Stimulated activated naive CD4-positive, alpha-beta T cell treated with Interleukin-2 at 50 U/mL for 16 hours (primary cell): ENCODE measurements around the gene SNRPD1.
"Not testable (repeated sequence)": the region's sequence is repeated elsewhere in the genome, so short reads cannot be mapped to it uniquely, and the experiment has no call there.

ENCODE experiments used
- DNase-seq: peaks from one replicate; lab custom pipeline; 2025; lab: John Stamatoyannopoulos, UW

Gene SNRPD1

GRCh38 chr18:21612125-21613039 is at the start of gene SNRPD1:
Gene SNRPD1 (plus strand): TSS chr18:21612314. CDS start chr18:21612430, 116 bp downstream.
- peak; percentile 84 for DNase-seq

- no peak for DNase-seq
These were observed 40.3 kb upstream of the SNRPD1 start for GRCh38 chr18:21571772-21572171.

DNA sequence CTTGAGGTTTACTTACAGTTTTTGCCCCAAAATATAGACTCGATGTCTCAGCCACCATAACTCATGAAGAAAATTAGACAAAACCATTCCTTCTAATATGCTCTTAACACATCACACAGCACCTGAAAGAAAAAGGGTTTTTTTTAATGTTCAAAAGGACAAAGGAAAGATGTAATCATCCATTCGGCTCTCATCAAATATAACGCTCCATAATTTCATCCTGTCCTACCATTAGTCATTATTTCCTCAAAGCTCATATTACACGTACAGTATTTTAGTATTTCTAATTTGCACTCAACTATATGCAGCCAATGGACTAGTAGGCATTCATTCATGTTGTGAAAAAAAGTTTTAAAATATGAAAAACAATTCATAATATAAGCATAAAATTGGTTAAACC is 36.5 kb upstream of the SNRPD1 start:
- DNase-seq, result no peak

DNA sequence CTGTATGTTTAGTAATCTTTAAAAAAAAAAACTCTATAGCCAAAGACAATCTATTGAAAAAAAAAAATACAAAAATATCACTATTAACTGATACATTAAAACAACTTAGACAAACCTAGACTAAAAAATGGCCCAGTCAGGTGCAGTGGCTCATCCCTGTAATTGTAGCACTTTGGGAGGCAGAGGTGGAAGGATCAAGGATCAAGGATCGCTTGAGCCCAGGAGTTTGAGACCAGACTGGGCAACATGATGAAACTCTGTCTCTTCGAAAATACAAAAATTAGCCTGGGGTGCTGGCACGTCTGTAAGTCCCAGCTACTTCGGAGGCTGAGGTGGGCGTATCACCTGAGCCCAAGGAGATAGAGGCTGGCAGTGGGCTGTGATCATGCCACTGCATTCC is 27.7 kb upstream of the SNRPD1 start:
- DNase-seq, result no peak

GRCh38 chr18:21592361-21592760 is 19.8 kb upstream of the SNRPD1 start:
- DNase-seq, result not testable (repeated sequence)

DNA sequence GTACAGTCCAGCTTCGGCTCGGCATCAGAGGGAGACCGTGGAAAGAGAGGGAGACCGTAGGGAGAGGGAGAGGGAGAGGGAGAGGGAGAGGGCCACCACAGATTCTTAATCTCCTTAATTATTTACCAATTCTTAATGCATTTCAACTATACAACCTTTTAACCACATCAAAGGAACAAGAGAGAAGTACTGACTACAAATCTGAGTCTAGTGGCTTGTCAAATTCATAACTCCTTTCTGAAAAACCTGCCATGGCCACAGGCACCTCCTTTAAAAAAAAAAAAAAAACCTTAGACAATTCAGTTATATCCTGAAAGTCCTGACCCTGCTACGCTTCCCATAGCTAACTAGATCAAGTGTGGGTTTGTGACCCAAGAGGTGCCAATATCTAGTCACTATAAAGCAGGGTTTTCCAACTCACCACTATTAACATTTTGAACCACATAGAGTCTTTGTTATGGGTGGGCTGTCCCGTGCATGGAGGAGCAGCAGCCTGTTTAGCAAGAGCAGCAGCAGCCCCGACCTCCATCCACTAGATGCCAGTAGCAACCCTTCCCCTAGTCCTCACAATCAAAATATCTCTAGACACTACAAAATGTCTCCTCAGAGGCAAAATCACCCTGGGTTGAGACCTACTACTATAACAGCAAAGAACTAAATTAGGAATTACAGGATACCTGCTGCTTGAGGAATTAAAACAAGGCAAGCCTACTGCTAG is 18.4 kb upstream of the SNRPD1 start:
- DNase-seq, result no peak

DNA sequence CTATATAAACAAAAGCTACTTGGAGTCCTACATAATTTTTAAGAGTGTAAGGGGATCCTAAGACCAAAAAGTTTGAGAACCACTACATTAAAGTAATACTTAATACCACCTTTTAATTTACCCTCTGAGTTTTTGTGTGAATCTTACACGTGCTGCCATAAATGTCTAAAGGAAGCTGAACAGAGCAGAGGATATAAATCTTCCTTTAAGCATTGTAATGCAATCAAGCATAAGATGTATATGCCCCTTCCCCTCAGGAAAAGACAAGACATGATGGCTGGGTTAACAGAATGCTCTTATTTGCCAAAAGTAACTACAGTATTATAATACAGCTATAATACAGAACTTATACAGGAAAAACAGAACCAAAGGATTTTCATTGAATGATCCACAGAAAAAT is 14.5 kb upstream of the SNRPD1 start:
- DNase-seq, result no peak

DNA sequence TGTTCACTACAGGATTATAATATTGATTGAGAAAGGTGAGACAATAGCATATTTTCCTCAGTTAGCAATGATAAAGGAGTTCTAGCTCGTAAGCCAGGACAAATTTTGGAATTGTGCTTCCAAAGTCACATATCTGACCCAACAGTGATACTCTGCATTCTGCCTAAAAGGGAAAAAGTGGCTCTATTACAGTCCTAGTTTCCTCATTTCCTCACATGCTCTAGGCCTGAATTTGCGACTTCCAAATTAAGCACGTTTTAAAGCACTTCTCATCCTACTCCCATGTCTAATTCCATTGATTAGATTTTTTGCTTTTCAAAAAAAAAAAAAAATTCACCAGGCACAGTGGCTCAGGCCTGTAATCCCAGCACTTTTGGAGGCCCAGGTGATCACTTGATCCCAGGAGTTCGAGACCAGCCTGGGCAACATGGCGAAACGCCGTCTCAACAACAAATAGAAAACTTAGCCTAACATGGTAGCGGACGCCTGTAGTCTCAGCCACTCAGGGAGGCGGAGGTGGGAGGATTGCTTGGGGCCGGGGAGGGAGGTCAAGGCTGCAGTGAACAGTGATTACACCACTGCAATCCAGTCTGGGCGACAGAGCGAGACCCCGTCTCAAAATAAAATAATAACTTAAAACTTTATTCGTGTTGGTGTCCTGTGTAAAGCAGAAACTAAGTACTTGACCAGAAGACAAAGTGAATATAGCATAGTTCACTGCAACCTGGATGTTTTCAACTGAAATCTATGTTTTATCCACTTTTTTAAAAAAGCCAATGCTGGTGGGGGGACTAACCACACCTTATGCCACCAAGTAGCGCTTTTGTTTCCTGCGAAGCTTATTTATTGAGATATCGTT is 13.2 kb upstream of the SNRPD1 start:
- no peak for DNase-seq

- peak; percentile 76 for DNase-seq
These were observed 12.3 kb upstream of the SNRPD1 start for GRCh38 chr18:21599585-21600525.

- peak; percentile 94 for DNase-seq
These were observed 11.3 kb upstream of the SNRPD1 start, which contains the start of gene ESCO1 for GRCh38 chr18:21600526-21601410. Gene ESCO1 (minus strand): TSS chr18:21600704. CDS start chr18:21574843, 25,861 bp downstream.

- no peak for DNase-seq
These were observed 9.9 kb upstream of the SNRPD1 start for GRCh38 chr18:21602299-21602587.

- no peak for DNase-seq
These were observed 7.4 kb upstream of the SNRPD1 start for GRCh38 chr18:21604671-21605070.

GRCh38 chr18:21605213-21605612 is 6.9 kb upstream of the SNRPD1 start:
- DNase-seq, result no peak

DNA sequence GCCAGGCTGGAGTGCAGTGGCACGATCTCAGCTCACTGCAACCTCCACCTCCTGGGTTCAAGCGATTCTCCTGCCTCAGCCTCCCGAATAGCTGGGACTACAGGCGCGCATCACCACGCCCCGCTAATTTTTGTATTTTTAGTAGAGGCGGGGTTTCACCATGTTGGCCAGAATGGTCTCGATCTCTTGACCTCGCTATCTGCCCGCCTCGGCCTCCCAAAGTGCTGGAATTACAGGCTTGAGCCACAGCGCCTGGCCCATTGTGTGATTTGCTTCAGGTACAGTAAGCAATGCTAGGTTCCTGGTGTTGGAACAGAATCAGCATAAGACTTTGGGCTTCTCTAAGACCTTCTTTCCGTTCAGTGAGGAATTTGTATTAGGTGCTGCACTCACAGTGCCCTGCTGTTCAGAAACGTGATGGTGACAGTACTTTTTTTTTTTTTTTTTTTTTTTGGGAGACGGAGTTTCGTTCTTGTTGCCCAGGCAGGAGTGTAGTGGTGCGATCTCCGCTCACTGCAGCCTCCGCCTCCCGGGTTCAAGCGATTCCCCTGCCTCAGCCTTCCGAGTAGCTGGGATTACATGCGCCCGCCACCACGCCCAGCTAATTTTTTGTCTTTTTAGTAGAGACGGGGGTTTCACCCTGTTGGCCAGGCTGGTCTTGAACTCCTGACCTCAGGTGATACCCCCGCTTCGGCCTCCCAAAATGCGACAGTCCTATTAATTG is 551 bp upstream of the SNRPD1 start:
- DNase-seq, result not testable (repeated sequence)

- not testable (repeated sequence) for DNase-seq
These were observed 9.5 kb downstream of the SNRPD1 start for GRCh38 chr18:21621640-21622039.

GRCh38 chr18:21629089-21629832 is 17.1 kb downstream of the SNRPD1 start:
- no peak for DNase-seq

DNA sequence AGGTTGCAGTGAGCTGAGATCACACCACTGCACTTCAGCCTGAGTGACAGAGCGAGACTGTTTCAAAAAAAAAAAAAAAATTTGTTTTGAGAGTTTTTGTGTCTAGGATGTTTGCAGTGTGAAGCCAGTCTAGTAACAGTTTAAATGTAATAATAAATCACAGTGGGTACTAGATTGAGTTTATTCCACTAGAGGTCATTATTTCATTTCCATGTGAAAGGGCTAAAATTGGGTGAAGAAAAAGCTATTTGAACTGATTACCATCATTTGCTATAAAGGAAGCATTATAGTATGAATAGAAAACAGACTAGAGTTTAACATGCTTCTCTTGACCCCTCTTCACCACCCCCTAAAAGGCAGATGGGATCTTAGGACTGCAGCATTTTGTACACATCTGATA is 20.3 kb downstream of the SNRPD1 start:
- DNase-seq, result no peak

DNA sequence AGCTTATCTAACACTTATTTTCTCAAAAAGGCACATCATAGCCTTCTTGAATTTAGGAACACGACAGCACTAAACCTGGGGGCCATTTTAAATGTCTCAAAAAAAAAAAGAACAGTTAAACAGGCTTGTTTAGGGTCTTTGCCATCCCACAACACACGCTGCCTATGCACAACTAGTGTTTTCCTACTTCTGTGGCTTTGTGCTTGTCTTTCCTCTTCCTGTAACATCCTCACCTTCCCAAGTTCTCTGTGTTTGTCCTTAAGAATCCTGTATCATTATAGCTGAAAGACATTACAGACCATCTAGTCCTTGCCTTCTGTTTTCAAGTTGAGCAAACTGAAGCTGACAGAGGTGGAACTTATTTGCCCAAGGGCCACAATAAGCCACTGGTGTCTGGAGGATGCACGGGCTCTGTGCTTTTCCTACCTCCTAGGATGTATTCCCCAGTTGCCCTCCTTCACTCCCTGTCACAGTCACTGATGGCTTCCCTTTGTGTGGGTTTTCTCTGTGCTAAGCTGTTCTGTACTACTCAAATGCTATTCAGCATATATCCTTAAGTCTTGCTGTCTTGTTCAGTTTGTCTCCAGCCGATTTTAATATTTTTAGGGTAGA is 22.6 kb downstream of the SNRPD1 start:
- DNase-seq, result no peak
